Neutrophil (primary cell): ENCODE results near the gene TRPM3.

Experiments used
- H3K27ac ChIP-seq: fragments of 200-600 bp; sonication (generic); 2 replicates; pipeline ENCODE4 v1.5.1; 2016; ENCODE audit warnings: mild to moderate bottlenecking, moderate library complexity
- H3K27me3 ChIP-seq: fragments of 200-600 bp; sonication (generic); 2 replicates; pipeline ENCODE4 v1.6.0; 2016; ENCODE audit warnings: mild to moderate bottlenecking
- H3K36me3 ChIP-seq: fragments of 200-600 bp; sonication (generic); 2 replicates; pipeline ENCODE4 v1.5.1; 2017
- H3K4me1 ChIP-seq, 2 experiments: fragments of 200-600 bp in 1 of 2; sonication (generic) in 1 of 2; 1 replicate in 1 of 2; 2 replicates in 1 of 2; pipeline versions ENCODE4 v1.5.1 to v1.6.1; 2013 to 2016; ENCODE audit warnings: low read depth in 1 of 2, low read length in 1 of 2, mild to moderate bottlenecking in 1 of 2, moderate library complexity in 1 of 2; ENCODE audit not compliant: control insufficient read depth in 1 of 2, insufficient read depth in 1 of 2
- H3K4me3 ChIP-seq, 2 experiments: fragments of 200-600 bp in 1 of 2; sonication (generic) in 1 of 2; 1 replicate in 1 of 2; 2 replicates in 1 of 2; pipeline ENCODE4 v1.5.1; 2013 to 2016; ENCODE audit warnings: low read depth in 1 of 2, low read length in 1 of 2, mild to moderate bottlenecking in 1 of 2, moderate library complexity in 1 of 2
- H3K9me3 ChIP-seq: fragments of 200-600 bp; sonication (generic); 2 replicates; pipeline ENCODE4 v1.5.1; 2016
- TF ChIP-seq, protein P1 (sequence below): fragments of 200-600 bp; sonication (generic); IDR thresholded peaks from 2 replicates; pipeline ENCODE4 v1.5.1; 2016; ENCODE audit warnings: antibody characterized with exemption

TRPM3 gene

DNA sequence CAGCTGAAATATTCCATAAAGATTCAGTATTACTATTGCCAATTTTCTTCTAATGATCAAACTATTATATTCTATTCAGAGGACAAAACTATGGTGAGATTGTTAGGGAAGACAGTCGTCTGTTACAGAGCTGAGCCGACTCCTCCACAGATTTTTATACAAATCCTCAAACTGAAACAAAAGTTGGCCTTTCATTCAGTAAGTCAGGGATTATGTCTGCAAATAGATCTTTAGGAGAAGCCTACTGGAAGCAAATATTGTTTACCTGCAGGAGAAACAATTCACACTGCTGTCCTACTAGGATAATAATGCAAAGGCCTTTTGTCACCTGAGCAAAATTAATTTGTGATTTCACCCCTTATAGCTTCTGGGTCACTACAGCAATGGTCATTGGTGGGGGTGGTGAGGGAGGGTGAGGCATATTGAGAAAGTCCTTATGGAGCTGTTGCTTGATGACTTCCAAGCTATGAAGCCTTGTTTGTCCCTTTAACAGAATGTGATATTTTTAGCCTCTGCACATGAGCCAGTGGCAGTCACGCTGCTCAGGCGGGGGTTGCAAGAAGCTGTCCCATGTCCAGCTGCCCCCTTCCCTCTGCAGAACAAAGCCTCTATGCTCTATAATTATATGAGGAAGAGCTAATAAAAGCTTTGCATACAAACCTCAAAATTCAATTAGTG lies 506.5 kb downstream of the TRPM3 start:
- no peak overlapping the region for H3K27ac ChIP-seq
- no peaks in the 10 kb centered on the region for H3K9me3 ChIP-seq
- H3K27me3 ChIP-seq: no peaks in the 10 kb centered on the region
- H3K36me3 ChIP-seq: no peaks in the 10 kb centered on the region
- TF ChIP-seq, protein P1, sequence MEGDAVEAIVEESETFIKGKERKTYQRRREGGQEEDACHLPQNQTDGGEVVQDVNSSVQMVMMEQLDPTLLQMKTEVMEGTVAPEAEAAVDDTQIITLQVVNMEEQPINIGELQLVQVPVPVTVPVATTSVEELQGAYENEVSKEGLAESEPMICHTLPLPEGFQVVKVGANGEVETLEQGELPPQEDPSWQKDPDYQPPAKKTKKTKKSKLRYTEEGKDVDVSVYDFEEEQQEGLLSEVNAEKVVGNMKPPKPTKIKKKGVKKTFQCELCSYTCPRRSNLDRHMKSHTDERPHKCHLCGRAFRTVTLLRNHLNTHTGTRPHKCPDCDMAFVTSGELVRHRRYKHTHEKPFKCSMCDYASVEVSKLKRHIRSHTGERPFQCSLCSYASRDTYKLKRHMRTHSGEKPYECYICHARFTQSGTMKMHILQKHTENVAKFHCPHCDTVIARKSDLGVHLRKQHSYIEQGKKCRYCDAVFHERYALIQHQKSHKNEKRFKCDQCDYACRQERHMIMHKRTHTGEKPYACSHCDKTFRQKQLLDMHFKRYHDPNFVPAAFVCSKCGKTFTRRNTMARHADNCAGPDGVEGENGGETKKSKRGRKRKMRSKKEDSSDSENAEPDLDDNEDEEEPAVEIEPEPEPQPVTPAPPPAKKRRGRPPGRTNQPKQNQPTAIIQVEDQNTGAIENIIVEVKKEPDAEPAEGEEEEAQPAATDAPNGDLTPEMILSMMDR: no peak
- H3K4me1 ChIP-seq: no peaks in the 10 kb centered on the region
- no peak overlapping the region for H3K4me3 ChIP-seq

DNA sequence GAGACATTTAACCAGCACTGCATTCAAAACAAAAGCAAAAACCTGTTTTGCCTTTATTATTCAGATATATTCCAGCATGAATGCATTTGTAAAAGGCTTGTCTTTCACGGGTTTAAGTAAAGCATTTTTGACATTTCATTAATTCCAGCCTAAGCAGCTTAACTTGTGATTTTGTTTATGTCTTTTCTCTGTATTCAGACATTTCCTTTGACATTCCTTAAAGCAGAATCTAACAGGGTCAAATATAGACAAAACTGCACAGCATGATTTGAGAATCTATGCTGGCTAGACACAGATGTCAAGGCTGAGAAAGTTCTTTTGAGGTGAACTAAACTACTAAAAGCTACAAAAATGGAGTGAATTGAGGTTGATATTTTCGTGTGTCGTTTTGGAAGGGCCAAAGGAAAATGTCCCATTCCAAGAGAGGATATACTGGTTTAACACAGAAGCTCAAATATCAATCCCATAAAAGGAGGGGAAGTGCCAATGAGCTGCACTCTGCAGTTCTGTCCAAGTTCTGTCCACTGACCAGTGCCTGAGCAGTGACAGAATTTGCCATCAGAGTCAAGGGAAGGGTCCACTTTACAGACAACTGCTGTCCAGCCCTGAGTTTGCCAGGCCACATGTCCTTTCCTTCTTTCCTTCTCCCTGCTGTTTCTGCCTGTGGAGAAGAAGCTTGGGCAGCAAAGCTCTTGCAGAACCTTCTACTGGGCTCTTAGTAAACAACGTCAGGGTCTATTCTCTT lies 508.2 kb downstream of the TRPM3 start:
- H3K9me3 ChIP-seq: no peaks in the 10 kb centered on the region
- TF ChIP-seq, protein P1: no peak

DNA sequence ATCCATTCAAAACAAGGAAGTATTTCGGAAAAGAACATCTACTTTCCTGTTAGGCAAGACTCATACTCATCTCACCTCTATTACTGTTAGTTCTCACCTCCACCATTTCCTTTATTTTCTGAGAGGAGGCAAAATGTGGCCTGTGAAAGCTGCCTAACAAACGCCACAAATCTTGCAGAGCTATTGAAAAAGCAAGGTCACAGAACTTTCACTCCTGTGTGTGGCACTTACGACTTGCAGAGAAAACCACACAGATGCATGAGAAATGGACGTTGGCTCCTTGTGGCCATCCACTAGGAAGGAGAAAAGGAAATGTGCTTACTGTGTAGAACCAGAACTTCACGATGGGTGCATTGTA lies 511.2 kb downstream of the TRPM3 start:
- Histone ChIP-seq H3K36me3 (no peaks in the 10 kb centered on the region), H3K9me3 (no peaks in the 10 kb centered on the region), H3K4me1 (peaks cover 0 to 4% of the 10 kb centered on the region in 2 experiments), H3K4me3 (no peak overlapping the region), H3K27me3 (no peaks in the 10 kb centered on the region), H3K27ac (no peak overlapping the region)
- TF ChIP-seq, protein P1: no peak

More for the DNA sequence above, 508.2 kb downstream of the TRPM3 start:
- Histone ChIP-seq H3K4me1 (no peaks in the 10 kb centered on the region), H3K36me3 (no peaks in the 10 kb centered on the region), H3K27ac (no peak overlapping the region), H3K4me3 (no peak overlapping the region), H3K27me3 (no peaks in the 10 kb centered on the region)

DNA sequence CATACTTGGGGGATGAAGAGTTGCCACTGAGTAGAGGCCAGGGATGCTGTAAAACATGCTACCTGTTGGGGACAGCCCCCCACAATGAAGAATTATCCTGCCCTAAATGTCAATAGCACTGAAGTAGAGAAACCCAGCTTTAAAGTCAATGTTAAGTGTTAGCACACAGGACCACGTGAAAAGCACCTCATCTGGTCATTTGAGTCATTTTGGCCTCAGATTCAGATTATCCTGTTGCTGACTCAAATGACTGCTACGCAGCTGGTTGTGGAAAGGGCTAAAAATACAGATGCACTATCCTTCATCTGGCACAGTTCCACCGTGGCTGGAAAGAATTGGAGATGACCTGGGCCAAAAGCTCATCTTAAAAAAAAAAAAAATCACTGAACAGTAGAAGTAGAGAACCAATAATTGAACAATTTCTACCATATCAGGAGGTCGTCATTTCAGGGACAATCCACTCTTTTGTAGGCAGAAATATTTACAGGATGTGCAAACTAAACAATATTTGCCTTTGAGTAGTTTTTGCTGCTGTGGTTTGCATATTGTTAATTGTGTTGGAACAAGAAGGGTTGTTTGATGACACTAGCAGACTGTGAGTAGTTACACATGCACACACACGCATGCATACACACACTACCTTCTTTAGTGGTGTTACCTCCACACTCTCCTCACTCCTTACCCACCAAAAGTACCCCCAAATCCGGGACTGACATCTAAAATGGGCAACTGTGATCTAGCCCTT lies 511.7 kb downstream of the TRPM3 start:
- Histone ChIP-seq H3K9me3 (no peaks in the 10 kb centered on the region), H3K27ac (no peak overlapping the region), H3K4me3 (no peak overlapping the region), H3K36me3 (no peaks in the 10 kb centered on the region), H3K27me3 (no peaks in the 10 kb centered on the region), H3K4me1 (peaks cover 0 to 4% of the 10 kb centered on the region in 2 experiments)
- TF ChIP-seq, protein P1: no peak

DNA sequence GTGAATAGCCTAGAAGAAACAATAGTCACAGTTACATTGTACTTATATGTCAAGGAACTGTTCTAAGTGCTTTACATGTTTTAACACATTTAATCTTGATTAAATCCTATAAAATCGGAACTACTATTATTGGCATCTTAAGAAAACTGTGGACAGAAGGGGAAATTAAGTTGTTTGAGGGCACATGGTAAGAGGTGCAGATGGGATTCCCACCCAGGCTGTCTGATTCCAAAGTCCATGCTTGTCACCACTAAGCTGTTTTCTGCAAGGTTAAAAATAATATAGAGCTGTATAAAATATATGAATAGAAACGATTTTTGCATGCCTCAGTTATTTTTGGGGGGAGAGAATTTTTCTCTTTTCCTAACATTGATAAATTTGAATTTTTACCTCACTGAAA lies 512.4 kb downstream of the TRPM3 start:
- H3K9me3 ChIP-seq: no peaks in the 10 kb centered on the region
- no peak overlapping the region for H3K4me3 ChIP-seq
- H3K36me3 ChIP-seq: no peaks in the 10 kb centered on the region
- TF ChIP-seq, protein P1: no peak
- H3K27ac ChIP-seq: no peak overlapping the region
- no peaks in the 10 kb centered on the region for H3K27me3 ChIP-seq
- peaks cover 0 to 4% of the 10 kb centered on the region in 2 experiments for H3K4me1 ChIP-seq
